ENCODE results near the gene CIBAR2. TPM values are rescaled to one million over a fixed set of nuclear protein-coding genes. Genes with fewer than 3 reads are reported as not detected.
A peak's percentile ranks its signal among the peaks of the same experiment; 100 is the strongest.

Gene CIBAR2
- total and polyA plus RNA-seq, 9 of the 15 experiments (the other 6 are each of a cell fraction or from before 2014, with no cell fraction given), result not detected

DNA sequence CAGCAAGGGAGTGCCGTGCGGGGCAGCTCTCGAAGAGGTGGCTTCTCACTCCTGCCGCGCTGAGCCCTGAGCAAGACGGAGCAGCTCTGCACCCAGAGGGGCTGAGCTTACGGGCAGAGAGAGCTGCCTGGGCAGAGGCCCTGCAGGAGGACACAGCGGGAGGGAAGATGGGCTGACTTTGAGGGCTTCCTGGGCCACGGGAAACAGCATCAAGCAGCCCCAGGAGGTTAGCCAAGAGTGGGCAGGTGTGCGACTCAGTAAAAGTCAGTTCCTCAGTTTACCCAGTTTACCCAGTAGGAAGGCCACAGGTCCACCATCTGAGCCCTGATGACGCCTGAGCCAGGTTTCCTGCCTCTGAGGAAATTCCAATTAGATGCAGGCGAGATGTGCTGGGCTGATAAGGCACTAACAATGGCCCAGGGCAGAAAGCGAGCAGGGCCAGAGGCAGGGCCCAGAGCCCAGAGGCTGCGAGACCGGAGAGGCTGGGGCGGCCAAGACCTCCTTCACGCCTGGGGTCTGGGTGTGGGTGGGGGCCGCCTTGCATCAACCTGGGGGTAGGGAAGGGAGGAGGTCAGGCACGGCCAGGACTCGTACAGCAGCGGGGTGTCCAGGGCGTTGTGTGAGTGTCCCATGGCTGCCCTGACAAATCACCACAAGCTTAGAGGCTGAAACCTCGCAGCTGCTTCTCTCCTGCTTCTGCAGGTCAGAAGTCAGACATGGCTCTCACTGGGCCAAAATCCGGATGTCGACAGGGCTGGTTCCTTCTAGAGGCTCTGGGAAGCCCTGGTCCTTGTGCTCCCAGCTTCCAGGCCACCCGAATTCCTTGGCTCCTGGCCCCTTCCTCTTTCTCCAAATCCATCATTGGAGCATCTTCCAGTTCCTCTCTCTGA, 32.0 kb upstream of the CIBAR2 start:
- Histone ChIP-seq H3K36me3 (ENCODE audit: control insufficient read depth, insufficient read depth, low read length) (no peaks in the 10 kb centered on the region), H2AFZ (ENCODE audit: low read depth, low read length) (no peak overlapping the region), H3K79me2 (ENCODE audit: control insufficient read depth, insufficient read depth, low read length) (no peaks in the 10 kb centered on the region), H3K27ac (ENCODE audit: extremely low read depth, low read depth, low read length) (no peak overlapping the region), H3K4me1 (replicated peaks in 1 of 2; ENCODE audit: control insufficient read depth in 2 of 2, insufficient read depth in 2 of 2, low read length in 2 of 2) (peaks cover 16 to 41% of the 10 kb centered on the region in 2 experiments), H3K4me3 (no peak overlapping the region), H3K27me3 (ENCODE audit: control insufficient read depth in 2 of 2, insufficient read depth in 2 of 2, low read length in 2 of 2) (peaks cover 33 to 72% of the 10 kb centered on the region in 2 experiments), H4K20me1 (replicated peaks; ENCODE audit: control insufficient read depth, insufficient read depth, low read length) (peaks cover 27% of the 10 kb centered on the region), H3K9me3 (replicated peaks; ENCODE audit: control insufficient read depth, insufficient read depth, low read depth, low read length) (no peaks in the 10 kb centered on the region), H3K9ac (ENCODE audit: insufficient read depth in 1 of 2, low read depth in 2 of 2, low read length in 2 of 2) (peak overlapping the region in 1 of 2 experiments; percentile 4; a peak in 1 of 4 replicates), H3K4me2 (ENCODE audit: insufficient read depth, low read length) (no peak overlapping the region), H3K9me1 (ENCODE audit: control insufficient read depth, insufficient read depth, low read length) (no peaks in the 10 kb centered on the region)
- POLR2A ChIA-PET, result interaction anchor here (0.7 to 1.5 kb wide), 4 partner anchors 8 to 110 kb away, joined by 3 to 4 read pairs (median 4); no protein-coding TSS in a partner anchor
- 23% methylated on average over 26 of the region's 26 CpGs for WGBS (ENCODE audit: insufficient coverage, low coverage, missing lambda C conversion rate)
- intact Hi-C loops (cut with micrococcal nuclease), result no loop called here
- in situ Hi-C loops (cut with MboI), result no loop called here
- CTCF ChIA-PET (ENCODE audit: low intra/inter-chr PET ratio), result no interaction called here
- no TSS peak for BruUV-seq (replicated peaks)
- DNase-seq (ENCODE audit: extremely low read depth in 1 of 4, low spot score in 3 of 4) (no peak), ATAC-seq (no peak), FAIRE-seq (no peak)
- TF ChIP-seq, protein P1, sequence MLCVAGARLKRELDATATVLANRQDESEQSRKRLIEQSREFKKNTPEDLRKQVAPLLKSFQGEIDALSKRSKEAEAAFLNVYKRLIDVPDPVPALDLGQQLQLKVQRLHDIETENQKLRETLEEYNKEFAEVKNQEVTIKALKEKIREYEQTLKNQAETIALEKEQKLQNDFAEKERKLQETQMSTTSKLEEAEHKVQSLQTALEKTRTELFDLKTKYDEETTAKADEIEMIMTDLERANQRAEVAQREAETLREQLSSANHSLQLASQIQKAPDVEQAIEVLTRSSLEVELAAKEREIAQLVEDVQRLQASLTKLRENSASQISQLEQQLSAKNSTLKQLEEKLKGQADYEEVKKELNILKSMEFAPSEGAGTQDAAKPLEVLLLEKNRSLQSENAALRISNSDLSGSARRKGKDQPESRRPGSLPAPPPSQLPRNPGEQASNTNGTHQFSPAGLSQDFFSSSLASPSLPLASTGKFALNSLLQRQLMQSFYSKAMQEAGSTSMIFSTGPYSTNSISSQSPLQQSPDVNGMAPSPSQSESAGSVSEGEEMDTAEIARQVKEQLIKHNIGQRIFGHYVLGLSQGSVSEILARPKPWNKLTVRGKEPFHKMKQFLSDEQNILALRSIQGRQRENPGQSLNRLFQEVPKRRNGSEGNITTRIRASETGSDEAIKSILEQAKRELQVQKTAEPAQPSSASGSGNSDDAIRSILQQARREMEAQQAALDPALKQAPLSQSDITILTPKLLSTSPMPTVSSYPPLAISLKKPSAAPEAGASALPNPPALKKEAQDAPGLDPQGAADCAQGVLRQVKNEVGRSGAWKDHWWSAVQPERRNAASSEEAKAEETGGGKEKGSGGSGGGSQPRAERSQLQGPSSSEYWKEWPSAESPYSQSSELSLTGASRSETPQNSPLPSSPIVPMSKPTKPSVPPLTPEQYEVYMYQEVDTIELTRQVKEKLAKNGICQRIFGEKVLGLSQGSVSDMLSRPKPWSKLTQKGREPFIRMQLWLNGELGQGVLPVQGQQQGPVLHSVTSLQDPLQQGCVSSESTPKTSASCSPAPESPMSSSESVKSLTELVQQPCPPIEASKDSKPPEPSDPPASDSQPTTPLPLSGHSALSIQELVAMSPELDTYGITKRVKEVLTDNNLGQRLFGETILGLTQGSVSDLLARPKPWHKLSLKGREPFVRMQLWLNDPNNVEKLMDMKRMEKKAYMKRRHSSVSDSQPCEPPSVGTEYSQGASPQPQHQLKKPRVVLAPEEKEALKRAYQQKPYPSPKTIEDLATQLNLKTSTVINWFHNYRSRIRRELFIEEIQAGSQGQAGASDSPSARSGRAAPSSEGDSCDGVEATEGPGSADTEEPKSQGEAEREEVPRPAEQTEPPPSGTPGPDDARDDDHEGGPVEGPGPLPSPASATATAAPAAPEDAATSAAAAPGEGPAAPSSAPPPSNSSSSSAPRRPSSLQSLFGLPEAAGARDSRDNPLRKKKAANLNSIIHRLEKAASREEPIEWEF (CRISPR knock-in tag; IDR thresholded peaks at IDR 0.05), result no peak
- TF ChIP-seq GATA2 (CRISPR knock-in tag; IDR thresholded peaks at IDR 0.05), result peak; percentile 59; the same call in 1 of the 2 replicates
- 0 out of 2 replicates have a peak, but pooled peaks have one; percentile 58 for TF ChIP-seq CBFB (CRISPR knock-in tag; IDR thresholded peaks at IDR 0.05)
- TF ChIP-seq TFAP4 (CRISPR knock-in tag; IDR thresholded peaks at IDR 0.05; ENCODE audit: borderline replicate concordance), result 0 out of 2 replicates have a peak, but pooled peaks have one; percentile 14

Measured in K562 (cell line).